NCI-H2196 treated with DMSO at 0.1 percent for 48 hours (cell line): ENCODE results near the gene NDUFAF3.
"Not testable (repeated sequence)": the region's sequence is repeated elsewhere in the genome, so short reads cannot be mapped to it uniquely, and the experiment has no call there.

Experiments used
- DNase-seq: peaks from one replicate; lab custom pipeline; 2025; ENCODE audit not compliant: unreplicated experiment; lab: John Stamatoyannopoulos, UW

Gene NDUFAF3

GRCh38 chr3:48999085-48999858 is 22.6 kb upstream of the NDUFAF3 start:
- no peak for DNase-seq

- DNase-seq, result no peak
Observed at GRCh38 chr3:49001155-49001554, 20.8 kb upstream of the NDUFAF3 start.

GRCh38 chr3:49004352-49005302 is 17.3 kb upstream of the NDUFAF3 start:
- no peak for DNase-seq

- no peak for DNase-seq
Observed at GRCh38 chr3:49005303-49005680, 16.6 kb upstream of the NDUFAF3 start.

- DNase-seq, result no peak
Observed at GRCh38 chr3:49005998-49006397, 15.9 kb upstream of the NDUFAF3 start.

- no peak for DNase-seq
Observed at GRCh38 chr3:49006408-49007067, 15.4 kb upstream of the NDUFAF3 start.

- peak; percentile 75 for DNase-seq
Observed at GRCh38 chr3:49007068-49007770, 14.7 kb upstream of the NDUFAF3 start, which contains the start of gene WDR6. TSS of gene WDR6 (plus strand) at chr3:49007391. CDS start at chr3:49007432, 41 bp downstream.

GRCh38 chr3:49007771-49008528 is 14.0 kb upstream of the NDUFAF3 start:
- DNase-seq, result peak; percentile 30

GRCh38 chr3:49008627-49009026 is 13.3 kb upstream of the NDUFAF3 start:
- DNase-seq, result not testable (repeated sequence)

- DNase-seq, result no peak
Observed at GRCh38 chr3:49009396-49009795, 12.5 kb upstream of the NDUFAF3 start.

- no peak for DNase-seq
Observed at GRCh38 chr3:49012441-49013017, 9.4 kb upstream of the NDUFAF3 start.

GRCh38 chr3:49013113-49013737 is 8.7 kb upstream of the NDUFAF3 start:
- DNase-seq, result no peak

GRCh38 chr3:49013738-49014660 is 7.9 kb upstream of the NDUFAF3 start:
- DNase-seq, result no peak

GRCh38 chr3:49015072-49015471 is 6.8 kb upstream of the NDUFAF3 start:
- no peak for DNase-seq

GRCh38 chr3:49015765-49016164 is 6.2 kb upstream of the NDUFAF3 start:
- no peak for DNase-seq

- no peak for DNase-seq
Observed at GRCh38 chr3:49016414-49017228, 5.3 kb upstream of the NDUFAF3 start.

- no peak for DNase-seq
Observed at GRCh38 chr3:49017229-49017970, 4.5 kb upstream of the NDUFAF3 start.
